Lower lobe of right lung (tissue), 2 donors: ENCODE results near the gene UBE3B. TPM values are rescaled to one million over a fixed set of nuclear protein-coding genes. Genes with fewer than 3 reads are reported as not detected.
A peak's percentile ranks its signal among the peaks of the same experiment; 100 is the strongest.

Source experiments
- ATAC-seq, 2 donors: fragments of 200-7000 bp; cut with Tn5 transposase; one replicate each; pipeline ENCODE4 v1.9.1; 2020 to 2022; ENCODE audit warnings: mild to moderate bottlenecking in 2 of 2, moderate library complexity in 2 of 2
- DNase-seq: peaks from one replicate; pipeline ENCODE4 v3.0.0-alpha.2; 2020
- H3K27ac ChIP-seq: fragments of 200-600 bp; one replicate; pipeline ENCODE4 v1.8.0; 2022
- H3K27me3 ChIP-seq: fragments of 200-600 bp; one replicate; pipeline ENCODE4 v1.8.0; 2022; ENCODE audit warnings: low read depth
- H3K36me3 ChIP-seq: fragments of 200-600 bp; one replicate; pipeline ENCODE4 v1.8.0; 2022; ENCODE audit warnings: mild to moderate bottlenecking
- H3K4me1 ChIP-seq: fragments of 200-600 bp; one replicate; pipeline ENCODE4 v1.8.0; 2022
- H3K4me3 ChIP-seq: fragments of 200-600 bp; one replicate; pipeline ENCODE4 v1.8.0; 2022; ENCODE audit warnings: mild to moderate bottlenecking
- H3K9me3 ChIP-seq: fragments of 200-600 bp; one replicate; pipeline ENCODE4 v1.8.0; 2022
- CTCF ChIP-seq: fragments of 200-600 bp; IDR thresholded peaks from one replicate; pipeline ENCODE4 v1.8.0; 2022; ENCODE audit warnings: antibody characterized with exemption, mild to moderate bottlenecking
- intact Hi-C: fragments of 100-400 bp; cut with DNase I; formaldehyde crosslinking; loops from one replicate; pipeline ENCODE4 v1.11.0; 2022
- total RNA-seq: library from RNA; stranded (reverse); fragmentation: NEBNext Ultra II Directional; extraction: Animal tissue kit (Norgen Biotek cat#: 25700); gene quantifications from one replicate; pipeline ENCODE4 v1.2.1, GENCODE V29; 2021
- donor health status: DM: no; HTN: yes; CAD: no; lungs with severe emphysema.

The UBE3B gene
- total RNA-seq, 1 donor from 2014 or later: 40.1 TPM

- DNase-seq (no peak), ATAC-seq (no peak)
- Histone ChIP-seq H3K9me3 (no peaks in the 10 kb centered on the region), H3K4me3 (no peak overlapping the region), H3K27me3 (no peaks in the 10 kb centered on the region), H3K36me3 (peaks cover 98% of the 10 kb centered on the region), H3K27ac (no peak overlapping the region), H3K4me1 (no peaks in the 10 kb centered on the region)
- intact Hi-C loops: no loop called here
- no peak for TF ChIP-seq CTCF
These were observed 23.9 kb downstream of the UBE3B start for GRCh38 chr12:109501299-109501698.

GRCh38 chr12:109502332-109502731 is 24.9 kb downstream of the UBE3B start:
- ATAC-seq (no peak), DNase-seq (no peak)
- no peaks in the 10 kb centered on the region for H3K4me1 ChIP-seq
- intact Hi-C loops: no loop called here
- TF ChIP-seq CTCF: no peak
- H3K4me3 ChIP-seq: no peak overlapping the region
- no peak overlapping the region for H3K27ac ChIP-seq
- no peaks in the 10 kb centered on the region for H3K9me3 ChIP-seq
- H3K36me3 ChIP-seq: peaks cover 100% of the 10 kb centered on the region
- H3K27me3 ChIP-seq: no peaks in the 10 kb centered on the region

- no peaks in the 10 kb centered on the region for H3K9me3 ChIP-seq
- no peak for TF ChIP-seq CTCF
- no peak for DNase-seq
- intact Hi-C loops: no loop called here
- no peak overlapping the region for H3K27ac ChIP-seq
- H3K4me1 ChIP-seq: no peaks in the 10 kb centered on the region
- H3K4me3 ChIP-seq: no peak overlapping the region
- peaks cover 100% of the 10 kb centered on the region for H3K36me3 ChIP-seq
- no peak for ATAC-seq
- no peaks in the 10 kb centered on the region for H3K27me3 ChIP-seq
These were observed 26.2 kb downstream of the UBE3B start for GRCh38 chr12:109503611-109504010.

GRCh38 chr12:109504068-109504467 is 26.6 kb downstream of the UBE3B start:
- no peaks in the 10 kb centered on the region for H3K9me3 ChIP-seq
- no peak overlapping the region for H3K4me3 ChIP-seq
- H3K36me3 ChIP-seq: peaks cover 100% of the 10 kb centered on the region
- intact Hi-C loops: no loop called here
- H3K27me3 ChIP-seq: no peaks in the 10 kb centered on the region
- no peak for TF ChIP-seq CTCF
- DNase-seq (no peak), ATAC-seq (no peak)
- H3K27ac ChIP-seq: no peak overlapping the region
- H3K4me1 ChIP-seq: no peaks in the 10 kb centered on the region

- H3K27me3 ChIP-seq: no peaks in the 10 kb centered on the region
- peaks cover 9% of the 10 kb centered on the region for H3K4me1 ChIP-seq
- no peak overlapping the region for H3K4me3 ChIP-seq
- DNase-seq: no peak
- H3K27ac ChIP-seq: no peak overlapping the region
- no peaks in the 10 kb centered on the region for H3K9me3 ChIP-seq
- H3K36me3 ChIP-seq: peaks cover 98% of the 10 kb centered on the region
- intact Hi-C loops: no loop called here
- no peak for TF ChIP-seq CTCF
- no peak for ATAC-seq
These were observed 32.8 kb downstream of the UBE3B start for GRCh38 chr12:109510196-109510595.

GRCh38 chr12:109512608-109513007 is 35.2 kb downstream of the UBE3B start:
- Histone ChIP-seq H3K9me3 (no peaks in the 10 kb centered on the region), H3K27ac (no peak overlapping the region), H3K4me1 (peaks cover 9% of the 10 kb centered on the region), H3K4me3 (no peak overlapping the region), H3K27me3 (no peaks in the 10 kb centered on the region), H3K36me3 (peaks cover 97% of the 10 kb centered on the region)
- no peak for TF ChIP-seq CTCF
- peak; percentile 72 to 81 for ATAC-seq
- no peak for DNase-seq
- intact Hi-C loops: no loop called here
